Kidney epithelial cell (primary cell): ENCODE measurements around the gene RIIAD1. TPM values are rescaled to one million over a fixed set of nuclear protein-coding genes. Genes with fewer than 3 reads are reported as not detected.

Source experiments
- DNase-seq: peaks from one replicate; pipeline ENCODE4 v3.0.0-alpha.2; 2010; ENCODE audit warnings: low read depth
- H3K27me3 ChIP-seq: 2 replicates; pipeline ENCODE4 v1.6.0; 2011; ENCODE audit warnings: low read length; ENCODE audit not compliant: control insufficient read depth, insufficient read depth
- H3K36me3 ChIP-seq: 2 replicates; pipeline ENCODE4 v1.5.1; 2011; ENCODE audit warnings: low read length; ENCODE audit not compliant: control insufficient read depth, insufficient read depth
- H3K4me3 ChIP-seq: 2 replicates; pipeline ENCODE4 v1.5.1; 2011; ENCODE audit warnings: low read depth, mild to moderate bottlenecking, control low read depth, low read length
- CTCF ChIP-seq: IDR thresholded peaks from 2 replicates; pipeline ENCODE4 v1.5.1; 2011; ENCODE audit warnings: mild to moderate bottlenecking, moderate library complexity, low read length, control low read depth, inconsistent platforms; ENCODE audit not compliant: insufficient read depth, poor library complexity, severe bottlenecking
- total RNA-seq: library from RNA; depleted of rRNA; stranded (reverse); fragments of >200 nt; gene quantifications from 2 replicates; pipeline ENCODE4 v1.2.3, GENCODE V29; 2015

RIIAD1 gene
- total RNA-seq, 1 donor from 2014 or later = not detected

GRCh38 chr1:151720554-151720953 is 768 bp upstream of the RIIAD1 start:
- H3K4me3 ChIP-seq = no peak overlapping the region
- peaks cover 50% of the 10 kb centered on the region for H3K27me3 ChIP-seq
- no peak for DNase-seq

GRCh38 chr1:151721788-151722510 is 627 bp downstream of the RIIAD1 start:
- TF ChIP-seq CTCF = no peak
- Histone ChIP-seq H3K4me3 (peak overlapping the region; percentile 35), H3K27me3 (peaks cover 37% of the 10 kb centered on the region), H3K36me3 (no peaks in the 10 kb centered on the region)
- no peak for DNase-seq

More at GRCh38 chr1:151720554-151720953, 768 bp upstream of the RIIAD1 start:
- H3K36me3 ChIP-seq = no peaks in the 10 kb centered on the region
- TF ChIP-seq CTCF = no peak

- no peak for DNase-seq
- no peak for TF ChIP-seq CTCF
- H3K4me3 ChIP-seq = no peak overlapping the region
- H3K27me3 ChIP-seq = peaks cover 20% of the 10 kb centered on the region
- no peaks in the 10 kb centered on the region for H3K36me3 ChIP-seq
Observed at GRCh38 chr1:151723726-151724370, 2.5 kb downstream of the RIIAD1 start.

GRCh38 chr1:151728151-151729054 is 7.1 kb downstream of the RIIAD1 start:
- TF ChIP-seq CTCF = no peak
- peaks cover 6% of the 10 kb centered on the region for H3K27me3 ChIP-seq
- DNase-seq = no peak
- no peaks in the 10 kb centered on the region for H3K36me3 ChIP-seq
- H3K4me3 ChIP-seq = no peak overlapping the region

GRCh38 chr1:151729157-151729965 is 8.0 kb downstream of the RIIAD1 start:
- peak; percentile 14 for DNase-seq
- Histone ChIP-seq H3K27me3 (peaks cover 6% of the 10 kb centered on the region), H3K36me3 (no peaks in the 10 kb centered on the region), H3K4me3 (no peak overlapping the region)
- no peak for TF ChIP-seq CTCF
